ENCODE data around the gene MAPK12.
A peak's percentile ranks its signal among the peaks of the same experiment; 100 is the strongest.

MAPK12 gene

DNA sequence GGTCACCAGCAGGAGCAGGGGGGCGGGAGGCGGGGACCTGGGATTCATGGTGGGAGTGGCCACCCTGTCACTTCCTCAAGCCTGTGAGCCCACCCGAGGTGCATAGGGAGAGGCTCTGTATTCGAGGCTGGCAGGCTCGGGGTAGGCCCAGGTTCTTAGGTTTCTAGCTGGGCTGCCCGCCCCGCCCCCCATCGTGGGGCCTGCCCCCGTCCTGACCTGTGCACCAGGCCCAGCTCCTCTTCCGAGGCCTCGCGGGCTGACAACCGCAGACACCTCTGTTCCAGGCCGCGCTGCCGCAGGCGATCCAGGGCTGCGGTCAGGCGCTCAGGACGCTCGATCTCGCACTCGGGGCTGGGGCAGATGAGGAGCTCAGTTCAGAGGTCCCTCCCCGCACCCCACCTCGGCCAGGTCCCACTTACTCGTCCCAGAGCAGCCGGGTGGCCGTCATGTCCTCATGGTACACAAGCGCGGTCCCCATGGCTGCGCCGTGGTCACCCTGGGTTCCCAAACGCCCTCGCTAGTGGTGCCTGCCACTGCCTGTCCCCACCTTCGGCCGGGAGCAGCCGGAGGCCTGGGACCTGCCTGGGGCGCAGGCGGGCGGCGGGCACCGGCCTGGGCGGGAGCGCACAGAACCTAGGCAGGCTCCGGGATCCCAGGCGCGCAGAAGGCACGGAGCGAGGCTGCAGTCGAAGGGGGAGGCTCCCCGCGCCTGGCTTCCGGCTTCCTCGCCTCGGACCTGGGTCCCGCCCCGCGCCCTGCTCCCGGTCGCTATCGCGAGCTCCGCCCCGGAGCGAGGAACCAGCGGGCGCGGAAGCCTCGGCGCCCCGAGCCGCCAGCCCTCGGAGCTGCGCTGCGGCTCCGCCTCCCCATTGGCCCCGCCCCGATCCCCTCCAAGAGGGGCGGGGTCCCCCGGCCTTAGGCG lies 10.7 kb downstream of the MAPK12 start, which contains the start of gene HDAC10:
TSS of gene HDAC10 (minus strand) at position 711 of the 922 bp plus-strand sequence. CDS start at position 478, 233 bp downstream.
- peak; percentile 61 for DNase-seq

DNA sequence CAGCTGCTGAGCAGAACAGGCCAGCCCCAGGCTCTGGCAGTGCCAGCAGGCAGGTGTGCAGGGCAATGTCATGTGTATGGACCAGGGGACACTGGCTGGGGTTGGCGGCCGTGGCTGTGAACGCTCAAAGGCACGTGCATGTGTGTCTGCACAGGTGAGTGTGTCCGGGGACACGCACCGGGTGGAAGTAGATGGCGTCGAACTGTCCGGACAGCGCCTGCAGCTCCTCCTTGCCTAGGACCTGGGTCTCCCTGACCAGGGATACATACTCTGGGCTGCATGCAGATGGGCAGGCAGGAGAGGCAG lies 11.3 kb downstream of the MAPK12 start:
- DNase-seq, result no peak

DNA sequence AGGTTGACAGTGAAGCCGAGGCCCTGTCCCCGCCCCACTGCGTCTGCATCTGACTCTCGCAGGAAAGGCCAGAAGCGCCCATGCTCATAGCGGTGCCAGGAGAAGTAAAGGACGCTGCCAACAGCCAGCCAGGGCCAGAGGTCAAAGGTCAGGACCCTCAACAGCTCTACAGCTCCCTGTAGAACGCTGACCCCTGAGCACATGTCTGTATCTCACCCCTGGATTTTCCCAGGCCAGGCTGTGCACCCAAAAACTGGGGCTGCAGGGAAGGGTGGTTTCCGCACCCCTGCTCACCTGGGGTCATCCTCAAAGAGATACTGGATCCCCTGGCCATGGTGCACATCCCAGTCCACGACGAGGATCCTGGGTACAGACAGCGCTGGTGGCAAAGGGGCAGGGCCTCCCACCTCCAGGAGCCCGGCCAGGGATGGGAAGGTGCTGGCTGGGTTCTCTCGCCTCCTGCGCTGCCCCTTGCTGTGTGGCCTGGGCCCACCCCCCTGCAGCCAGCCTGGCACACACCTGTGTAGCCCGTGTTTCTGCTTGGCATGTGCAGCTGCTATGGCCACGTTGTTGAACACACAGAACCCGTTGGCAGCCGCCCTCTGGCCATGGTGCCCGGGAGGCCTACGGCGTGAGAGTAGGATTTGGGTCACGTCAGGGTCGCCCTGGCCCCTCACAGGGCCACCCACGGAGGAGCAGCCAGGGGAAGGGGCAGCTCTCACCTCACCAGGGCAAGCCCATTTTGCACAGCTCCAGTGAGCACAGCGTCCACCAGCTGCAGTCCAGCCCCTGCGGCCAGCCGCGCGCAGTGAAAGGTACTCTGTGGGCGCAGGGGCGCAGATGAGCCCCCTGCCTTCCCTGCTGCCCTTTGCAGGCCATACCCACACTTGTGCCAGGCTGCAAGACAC lies 11.9 kb downstream of the MAPK12 start:
- DNase-seq, result no peak

DNA sequence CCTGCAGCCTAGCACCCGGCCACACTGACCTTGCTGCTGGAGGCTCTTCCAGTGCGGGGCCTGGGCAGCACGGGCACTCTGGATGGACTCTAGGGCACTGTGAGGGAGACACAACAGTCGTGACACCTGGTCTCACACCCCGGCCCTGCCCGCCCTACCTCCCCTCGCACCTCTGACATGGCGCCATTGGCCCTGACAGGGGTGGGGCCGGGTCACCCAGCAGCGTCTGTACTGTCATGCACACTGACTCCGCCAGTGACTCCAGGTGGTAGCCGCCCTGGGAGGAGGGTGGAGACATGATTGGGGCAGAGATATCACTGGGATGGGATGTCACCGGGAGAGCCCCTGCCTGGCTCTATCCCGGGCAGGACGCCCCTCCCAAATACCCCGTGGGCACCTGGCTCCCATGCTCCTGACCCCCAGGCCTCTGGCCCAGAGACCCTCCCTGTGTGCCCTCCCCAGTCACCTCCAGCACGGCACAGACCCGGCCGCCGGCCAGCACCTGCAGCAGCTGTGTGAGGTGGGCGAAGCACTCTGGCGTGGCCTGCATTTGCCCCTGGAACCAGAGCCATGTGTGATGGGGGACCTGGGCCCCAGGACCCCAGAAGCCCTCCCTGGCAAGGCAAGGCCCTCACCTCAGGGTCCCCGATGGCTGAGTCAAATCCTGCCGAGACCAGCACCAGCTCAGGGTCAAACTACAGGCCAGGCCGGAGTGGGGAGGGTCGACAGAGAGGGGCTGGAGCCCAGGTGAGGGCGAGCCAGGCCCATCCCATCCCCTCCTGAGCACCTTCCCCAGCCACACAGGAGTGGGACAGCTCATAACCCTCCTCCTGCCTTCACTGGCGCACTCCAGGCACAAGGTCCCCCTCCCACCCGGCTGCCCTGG lies 13.0 kb downstream of the MAPK12 start:
- no peak for DNase-seq

DNA sequence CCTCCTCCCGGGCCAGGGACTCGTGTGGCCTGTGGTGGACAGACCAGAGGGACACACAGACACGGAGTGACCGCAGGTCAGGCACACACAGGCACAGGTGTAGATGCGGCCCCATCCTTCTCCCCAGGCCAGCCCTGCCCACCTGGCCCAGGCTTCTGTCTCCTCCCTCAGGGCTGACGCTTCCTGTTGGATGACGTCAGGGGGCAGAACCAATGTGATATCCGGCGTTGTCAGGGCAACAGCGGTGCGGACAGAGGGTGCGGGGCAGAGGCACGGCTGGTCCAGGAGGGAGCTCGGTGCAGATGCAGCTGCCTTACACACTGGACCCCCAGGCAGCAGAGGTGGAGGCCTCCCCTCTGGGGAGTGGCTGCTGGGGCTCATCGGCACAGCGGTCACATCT lies 13.7 kb downstream of the MAPK12 start:
- peak; percentile 65 for DNase-seq

DNA sequence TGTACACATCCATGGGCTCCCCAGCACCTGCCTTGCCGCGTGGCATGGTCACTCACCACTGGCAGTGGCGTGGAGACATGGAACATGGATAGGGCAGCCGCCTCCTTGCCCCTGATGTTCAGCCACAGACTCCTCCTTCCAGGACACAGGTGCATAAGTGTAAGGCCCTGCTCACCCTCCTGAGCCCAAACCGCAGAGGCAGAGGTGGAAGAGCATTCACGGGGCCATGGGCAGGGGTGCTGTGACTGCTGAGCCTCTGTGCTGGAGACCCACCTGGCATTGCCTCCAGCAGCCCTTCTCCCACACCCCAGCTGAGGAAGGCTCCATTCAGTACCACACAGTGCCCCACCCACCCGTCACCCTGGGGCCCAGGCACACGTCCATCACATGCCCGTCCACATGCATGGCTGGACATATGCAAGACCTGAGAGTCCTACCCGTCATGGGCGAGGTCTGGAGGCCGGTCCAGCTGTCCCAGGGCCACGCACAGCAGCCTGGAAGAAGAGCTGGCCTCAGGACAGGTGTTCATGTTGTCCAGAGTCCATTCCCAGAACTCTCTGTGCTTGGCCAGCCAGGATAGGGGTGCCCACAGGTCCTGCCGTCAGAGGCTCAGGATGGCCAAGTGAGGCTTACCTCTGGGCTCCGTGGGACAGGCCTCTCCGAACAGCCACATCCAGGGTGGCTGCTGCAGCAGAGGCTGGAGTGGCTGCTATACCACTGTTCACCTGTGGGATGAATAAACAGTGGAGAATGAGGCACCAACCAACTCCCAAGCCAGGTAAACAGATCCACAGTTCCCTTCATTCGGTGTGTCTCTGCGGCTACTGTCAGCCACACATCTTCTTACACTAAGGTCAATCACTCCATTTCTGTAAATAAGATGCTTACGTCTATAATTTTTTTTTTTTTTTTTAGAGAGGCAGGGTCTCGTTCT lies 15.0 kb downstream of the MAPK12 start:
- no peak for DNase-seq

DNA sequence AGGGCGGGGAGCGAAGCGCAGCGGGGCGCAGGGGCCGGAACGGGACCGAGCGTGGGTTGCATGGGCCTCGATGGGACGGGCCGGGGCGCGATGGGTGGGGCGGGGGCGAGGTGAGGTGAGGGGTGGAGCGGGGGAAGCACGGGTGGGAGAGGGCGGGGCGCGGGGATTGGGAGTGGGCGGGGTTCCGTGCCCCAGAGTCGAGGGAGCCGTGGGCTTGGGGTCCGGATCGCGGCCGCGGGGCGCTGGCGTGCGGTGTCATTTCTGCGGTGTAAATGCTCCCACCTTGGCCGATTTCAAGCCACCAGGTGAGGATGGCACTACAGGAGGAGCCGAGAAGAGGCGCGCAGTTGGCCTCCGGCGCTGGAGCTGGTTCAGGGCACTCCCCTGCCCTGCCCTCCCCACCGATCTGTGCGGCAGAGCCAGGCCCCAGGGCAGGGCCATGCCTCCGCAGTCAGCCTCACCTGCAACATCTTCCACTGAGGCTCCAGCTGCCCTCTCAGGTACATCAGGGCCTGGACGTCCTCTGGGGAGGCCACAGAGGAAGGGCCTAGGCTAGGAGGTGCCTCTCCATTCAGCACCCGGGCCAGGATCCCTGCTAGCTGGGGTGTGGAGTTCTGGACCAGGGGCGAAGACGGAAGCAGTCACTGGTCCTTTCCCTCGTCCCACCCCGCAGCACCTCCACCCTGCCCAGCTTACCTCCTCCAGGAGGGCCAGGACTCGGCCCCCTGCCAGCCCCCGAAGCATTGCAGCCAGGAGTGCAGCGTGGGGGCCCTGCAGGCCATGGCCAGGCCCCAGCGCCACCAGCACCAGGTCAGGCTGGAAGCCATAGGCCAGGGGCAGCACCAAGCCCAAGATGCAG lies 16.0 kb downstream of the MAPK12 start:
- DNase-seq, result no peak

DNA sequence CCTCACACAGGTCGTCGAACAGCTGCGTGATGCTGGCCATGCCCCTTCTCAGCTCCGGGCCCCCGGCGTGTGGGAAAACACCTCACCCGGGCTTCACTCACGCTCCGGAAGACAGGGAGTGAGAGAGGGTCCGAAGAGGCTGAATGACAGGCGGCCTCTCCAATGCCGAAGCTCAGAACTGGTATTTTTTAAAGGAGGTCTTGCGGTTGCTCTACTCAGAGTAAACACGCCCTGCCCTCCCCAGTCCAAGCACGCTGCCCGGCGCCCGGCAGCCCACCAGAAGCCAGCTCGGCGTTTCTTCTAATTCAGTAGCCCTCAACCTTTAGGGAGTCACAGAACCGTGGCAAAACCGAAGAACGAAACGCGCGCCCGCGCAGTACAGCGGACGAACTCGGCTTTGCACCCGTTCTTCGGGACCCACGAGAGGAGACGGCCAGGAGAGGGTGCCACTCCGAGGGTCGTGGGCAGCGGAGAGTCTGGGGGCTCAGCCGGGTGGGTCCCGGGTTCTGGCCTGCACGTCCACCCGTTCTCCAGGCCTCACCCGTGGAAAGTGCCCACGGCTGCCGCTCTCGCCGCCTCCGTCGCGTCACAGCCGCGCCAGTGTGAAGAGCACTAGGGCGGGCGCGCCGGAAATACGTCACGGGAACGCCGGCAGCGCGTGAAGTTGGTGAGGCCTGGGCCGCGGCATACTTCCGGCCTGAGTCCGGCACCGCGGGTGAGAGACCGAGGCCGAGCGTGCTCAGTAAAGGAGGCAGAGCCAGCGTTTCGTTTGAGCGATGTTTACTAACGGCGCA lies 16.9 kb downstream of the MAPK12 start, which contains the start of gene TUBGCP6:
TSS of gene TUBGCP6 (minus strand) at position 604 of the 794 bp plus-strand sequence. CDS start at position 40, 564 bp downstream.
- peak; percentile 78 for DNase-seq

DNA sequence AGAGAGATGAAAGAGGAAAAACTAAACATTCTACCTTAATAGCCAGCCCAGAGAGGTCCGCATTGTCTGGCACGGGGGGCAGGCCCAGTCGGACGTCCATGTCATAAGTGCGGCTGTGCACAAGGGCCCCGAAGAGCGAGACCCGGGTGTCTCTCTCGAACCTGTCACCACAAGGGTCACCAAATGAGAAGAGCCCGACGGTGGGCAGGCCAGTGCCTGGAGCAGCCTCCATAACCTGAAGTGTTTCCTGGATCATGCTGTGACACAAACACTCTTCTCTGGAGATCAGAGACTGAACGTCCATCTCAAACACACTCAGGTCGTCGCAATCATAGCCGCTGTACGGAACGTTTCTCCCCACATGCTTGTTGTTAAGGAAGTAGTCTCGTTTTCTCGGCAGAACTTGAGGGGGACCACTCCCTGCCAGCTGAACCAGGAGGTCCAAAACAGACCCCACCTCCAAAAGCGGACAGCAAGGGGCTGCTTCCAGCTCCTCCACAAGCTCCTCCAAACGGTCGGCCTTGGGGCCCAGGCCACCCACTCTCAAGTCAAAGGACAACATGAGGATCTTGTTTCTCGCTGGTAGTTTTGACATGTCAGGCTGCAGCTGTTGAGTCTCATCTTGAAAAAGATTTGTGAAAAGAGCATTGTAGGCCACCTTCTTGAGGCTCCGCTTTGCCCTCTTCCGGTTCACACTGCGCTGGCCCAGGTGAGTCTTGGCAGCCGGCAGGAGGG lies 17.6 kb downstream of the MAPK12 start:
- DNase-seq, result no peak

DNA sequence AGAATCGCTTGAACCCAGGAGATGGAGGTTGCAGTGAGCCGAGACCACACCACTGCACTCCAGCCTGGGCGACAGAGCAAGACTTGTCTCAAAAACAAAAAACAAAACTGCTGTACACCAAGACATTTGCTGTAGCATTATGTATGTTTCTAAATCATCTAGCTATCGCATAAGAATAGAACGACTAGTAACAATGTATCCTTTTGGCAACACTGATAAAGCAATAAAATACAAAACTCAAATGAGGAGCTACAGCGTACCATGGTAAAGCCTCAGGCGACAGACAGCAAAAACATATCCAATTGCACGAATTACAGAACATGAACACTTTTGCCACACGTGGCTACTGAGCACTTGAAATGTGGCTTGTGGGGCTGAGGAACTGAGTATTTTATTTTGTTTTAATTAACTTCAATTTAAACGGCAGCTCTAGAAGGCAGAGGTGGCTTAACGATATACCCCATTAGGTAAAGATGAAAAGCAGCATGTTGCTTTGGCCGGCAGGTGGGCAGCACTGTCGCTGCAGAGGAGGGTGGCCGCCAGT lies 19.0 kb downstream of the MAPK12 start:
- no peak for DNase-seq

DNA sequence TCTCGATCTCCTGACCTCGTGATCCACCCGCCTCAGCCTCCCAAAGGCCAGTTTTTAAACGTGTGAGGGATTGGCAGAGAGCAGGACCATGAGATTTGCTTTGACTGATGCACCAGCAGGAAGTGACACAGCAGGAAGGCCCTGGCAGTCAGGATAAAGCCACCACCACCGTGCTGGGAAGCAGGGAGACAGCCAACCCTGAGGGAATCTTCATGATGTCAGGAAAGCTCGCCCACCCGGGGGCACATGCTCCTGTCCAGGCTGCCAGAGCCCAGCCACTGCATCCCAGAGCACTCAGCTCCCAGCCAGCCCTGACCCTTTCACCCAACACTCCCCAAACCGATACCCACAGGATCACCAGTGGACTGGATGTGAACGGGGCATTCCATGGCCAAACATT lies 22.7 kb downstream of the MAPK12 start:
- no peak for DNase-seq

DNA sequence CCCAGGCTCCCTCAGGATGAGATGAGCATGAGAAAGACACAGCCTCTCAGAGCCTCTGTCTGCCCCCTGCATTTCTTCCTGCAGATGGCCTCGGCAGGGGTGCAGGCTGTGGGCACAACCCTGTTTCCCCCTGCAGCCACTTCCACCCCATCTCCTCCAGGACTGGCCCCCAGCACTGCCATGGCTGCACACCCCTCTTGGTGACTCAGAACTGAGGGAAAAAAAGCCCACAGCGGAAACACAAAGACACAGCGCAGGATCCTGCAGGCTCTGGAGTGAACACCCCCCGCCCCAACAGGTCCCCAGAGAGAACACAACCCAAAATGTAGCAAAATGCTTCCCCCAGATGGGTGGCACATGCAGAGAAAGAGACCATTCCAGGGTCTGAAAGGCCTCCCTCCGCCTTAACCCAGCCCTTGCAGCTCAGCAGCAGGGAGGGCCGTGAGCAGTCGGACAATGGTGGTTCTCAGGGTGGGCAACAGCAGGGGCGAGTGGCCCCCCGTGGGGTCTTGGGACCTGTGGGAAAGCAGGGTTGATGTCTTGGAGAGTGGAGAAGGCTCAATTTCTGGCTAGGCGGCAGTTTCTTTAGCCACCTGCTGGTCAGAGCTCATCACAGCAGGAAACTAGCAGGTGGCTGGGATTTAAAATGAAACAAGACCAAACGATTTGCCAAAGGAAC lies 24.6 kb downstream of the MAPK12 start:
- DNase-seq, result no peak

DNA sequence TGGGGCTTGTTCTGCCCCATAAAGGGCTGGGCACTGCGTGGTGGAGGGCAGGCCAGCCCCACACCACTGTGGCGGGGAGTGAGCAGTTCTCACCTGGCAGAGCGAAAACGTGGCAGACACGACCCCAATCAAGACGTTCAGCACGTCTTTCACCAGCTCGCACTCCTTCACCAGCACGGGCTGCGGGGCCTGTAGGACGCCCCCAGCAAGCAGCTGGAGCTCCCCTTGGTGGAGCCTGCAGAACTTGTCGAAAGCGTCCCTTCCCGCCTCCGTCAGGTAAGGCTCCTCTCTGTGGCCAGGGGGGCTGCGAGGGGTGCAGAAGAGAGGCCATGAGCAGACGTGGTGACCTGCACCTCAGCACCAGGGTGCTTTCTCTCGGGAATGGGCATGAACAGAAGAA lies 28.3 kb downstream of the MAPK12 start:
- DNase-seq, result no peak

DNA sequence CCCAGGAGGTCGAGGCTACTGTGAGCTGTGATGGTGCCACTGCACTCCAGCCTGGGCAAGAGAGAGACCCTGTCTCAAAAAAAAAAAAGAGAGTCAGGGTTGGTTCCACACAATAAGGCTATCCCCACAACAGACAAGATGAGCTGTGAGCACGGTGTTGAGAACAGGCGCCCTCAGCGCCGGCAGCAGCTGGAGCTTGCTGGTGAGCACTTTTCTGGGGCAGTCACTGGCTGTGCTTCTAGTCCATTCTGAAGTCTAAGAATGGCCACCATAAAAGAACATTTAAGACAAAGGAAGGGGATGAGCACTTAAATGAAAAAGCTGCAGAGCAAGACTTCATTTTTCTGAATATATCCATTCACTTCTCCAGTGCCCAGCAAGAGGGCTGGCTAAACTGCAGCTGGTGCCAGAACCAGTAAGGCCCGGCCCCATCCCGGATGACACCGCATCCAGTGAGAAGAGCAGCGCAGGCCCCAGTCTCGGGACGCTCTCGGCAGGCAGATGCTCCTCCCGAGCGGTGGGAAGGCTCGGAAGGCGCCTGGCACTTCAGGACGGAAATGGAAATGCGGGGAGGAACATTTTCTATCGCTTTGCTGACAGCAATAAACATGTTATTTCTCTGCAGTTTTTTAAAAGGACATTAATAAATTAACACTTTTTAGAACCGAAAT lies 28.9 kb downstream of the MAPK12 start:
- DNase-seq, result no peak

DNA sequence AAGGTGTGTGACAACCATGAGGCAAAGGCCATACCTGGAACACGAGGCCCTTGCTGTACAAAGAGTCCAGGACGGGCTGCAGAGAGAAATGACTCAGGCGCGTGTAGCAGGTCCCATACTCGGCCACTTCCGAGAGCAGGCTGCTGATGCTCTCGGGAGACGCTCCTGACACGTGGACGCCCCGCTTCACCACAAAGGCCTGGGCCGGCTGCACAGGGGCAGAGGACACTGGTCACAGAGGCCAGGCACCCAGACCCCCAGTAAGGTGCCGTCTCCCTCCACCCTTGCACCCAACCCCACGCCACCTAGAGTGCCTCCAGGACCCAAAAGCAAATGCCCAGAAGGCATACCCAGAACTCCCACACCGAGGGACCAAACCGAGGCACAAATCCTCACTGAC lies 32.1 kb downstream of the MAPK12 start:
- DNase-seq, result no peak

DNA sequence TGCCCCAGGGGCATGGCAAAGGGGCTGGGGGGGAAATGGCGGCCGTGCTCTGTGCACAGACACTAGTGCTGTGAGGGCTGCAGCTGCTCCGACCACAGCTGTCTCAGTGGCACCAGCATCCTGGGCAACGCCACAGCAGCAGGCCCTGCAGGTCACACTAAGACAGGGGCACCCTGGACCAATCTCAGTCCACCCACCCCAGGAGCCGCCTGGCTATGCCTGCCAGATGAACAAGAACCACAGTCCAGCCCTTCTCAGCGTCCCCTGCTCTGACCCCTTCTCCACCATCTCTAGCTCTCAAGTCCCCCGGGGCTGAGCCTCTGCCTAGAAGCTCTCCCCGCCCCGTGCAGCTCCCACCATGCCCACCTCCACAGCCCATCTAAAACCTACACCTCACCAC lies 33.1 kb downstream of the MAPK12 start:
- no peak for DNase-seq

DNA sequence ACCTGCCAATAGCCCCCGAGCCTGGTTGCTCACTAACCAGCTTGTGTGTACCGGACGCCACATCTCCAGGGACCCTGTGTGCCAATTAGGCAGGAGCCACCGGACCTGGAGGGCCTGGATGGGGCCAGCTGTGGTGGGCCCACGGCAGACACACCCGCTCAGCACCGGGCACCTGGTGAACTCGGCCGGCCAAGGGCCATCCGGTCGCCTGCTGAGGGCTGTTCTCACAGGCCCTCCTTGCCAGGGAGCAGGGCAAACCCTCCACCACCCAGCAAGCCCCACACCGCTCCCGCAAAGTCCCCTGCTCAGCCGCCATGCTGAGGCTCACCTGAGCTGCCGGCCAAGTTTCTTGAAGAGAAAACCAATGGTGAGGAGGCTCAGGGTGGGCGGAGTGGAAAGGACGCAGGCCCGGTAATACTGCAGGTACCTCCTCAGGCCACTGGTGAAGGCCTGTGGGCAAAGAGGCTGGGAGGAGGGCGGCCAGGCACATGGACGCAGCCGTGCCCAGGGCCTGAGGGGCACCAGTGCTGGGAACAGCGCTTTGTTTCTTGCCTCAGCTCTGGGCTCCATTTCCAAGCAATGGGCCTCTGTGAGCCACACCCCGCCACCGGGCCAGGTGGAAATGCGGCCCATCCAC lies 33.8 kb downstream of the MAPK12 start:
- DNase-seq, result no peak

All from NCI-H226 (cell line).